ENCODE measurements around the gene MBOAT7. TPM values are rescaled to one million over a fixed set of nuclear protein-coding genes. Genes with fewer than 3 reads are reported as not detected.
"Not testable (repeated sequence)": the region's sequence is repeated elsewhere in the genome, so short reads cannot be mapped to it uniquely, and the experiment has no call there.

Gene MBOAT7, protein sequence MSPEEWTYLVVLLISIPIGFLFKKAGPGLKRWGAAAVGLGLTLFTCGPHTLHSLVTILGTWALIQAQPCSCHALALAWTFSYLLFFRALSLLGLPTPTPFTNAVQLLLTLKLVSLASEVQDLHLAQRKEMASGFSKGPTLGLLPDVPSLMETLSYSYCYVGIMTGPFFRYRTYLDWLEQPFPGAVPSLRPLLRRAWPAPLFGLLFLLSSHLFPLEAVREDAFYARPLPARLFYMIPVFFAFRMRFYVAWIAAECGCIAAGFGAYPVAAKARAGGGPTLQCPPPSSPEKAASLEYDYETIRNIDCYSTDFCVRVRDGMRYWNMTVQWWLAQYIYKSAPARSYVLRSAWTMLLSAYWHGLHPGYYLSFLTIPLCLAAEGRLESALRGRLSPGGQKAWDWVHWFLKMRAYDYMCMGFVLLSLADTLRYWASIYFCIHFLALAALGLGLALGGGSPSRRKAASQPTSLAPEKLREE
- 57.9 TPM for total RNA-seq
- long read RNA-seq, transcript MBOAT7-201 (8 exons, 2,529 nt), result major isoform, 42 of 110 reads
- long read RNA-seq, transcript MBOAT7-212 (2 exons, 3,039 nt), result minor isoform, 10 of 110 reads
- long read RNA-seq, partial matches to known transcripts, result 42 of 110 reads
- long read RNA-seq, other reads (novel, unspliced or antisense), result 15 of 110 reads

DNA sequence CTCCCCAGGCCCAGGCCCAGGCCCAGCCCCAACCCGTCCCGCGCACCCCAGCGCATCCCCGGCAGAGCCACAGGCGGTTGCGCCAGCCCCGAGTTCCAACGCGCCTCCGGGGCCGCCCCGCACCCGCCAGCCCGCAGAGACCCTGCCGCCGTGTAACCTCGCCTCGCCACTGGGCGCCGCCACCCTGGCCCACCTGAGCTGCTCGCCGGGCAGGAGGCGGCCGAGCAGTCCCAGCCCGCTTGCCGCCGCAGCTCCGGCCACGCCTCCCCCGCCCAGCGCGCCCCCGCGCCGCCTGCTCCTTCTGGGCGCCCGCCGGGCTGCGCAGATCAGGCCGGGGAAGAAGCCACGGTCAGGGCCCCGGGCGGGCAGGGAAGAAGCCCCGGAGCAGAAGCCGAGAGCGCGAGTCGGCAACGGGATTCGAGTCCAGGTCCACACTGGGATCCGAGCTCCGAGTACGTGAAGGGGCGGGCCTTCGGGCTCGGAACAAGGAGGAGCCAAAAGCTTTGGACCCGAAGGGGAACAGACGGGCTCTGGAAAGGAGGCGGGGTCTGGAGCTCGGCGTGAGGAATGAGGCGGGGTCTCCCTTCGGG, at the start of gene MBOAT7:
Gene MBOAT7, minus strand, starts transcription at position 436 of the 590 bp plus-strand sequence. CDS start 1,072 bp downstream, outside the sequence.
- no peak for DNase-seq
- intact Hi-C loops (cut with DNase I), result no loop called here
- peak; percentile 4 for ATAC-seq

DNA sequence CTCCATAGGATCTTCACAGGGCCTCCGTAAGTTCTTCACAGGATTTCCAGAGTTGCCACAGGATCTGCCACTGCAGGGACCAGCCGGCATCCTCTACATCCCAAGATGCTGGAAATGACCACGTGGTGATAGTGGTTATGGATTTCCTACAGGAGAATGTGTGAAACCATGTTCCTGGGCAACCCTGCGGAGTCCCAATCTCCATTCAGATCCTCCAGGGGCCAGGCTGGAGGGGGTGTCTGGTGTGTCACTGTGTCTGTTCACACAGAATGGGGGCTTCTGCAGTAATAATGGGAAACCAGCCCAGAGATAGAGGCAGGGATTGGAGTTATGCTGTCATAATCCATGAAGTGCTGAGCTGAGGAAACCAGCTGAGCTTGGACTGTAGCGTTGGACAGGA, 44.6 kb upstream of the MBOAT7 start:
- ATAC-seq, result no peak

More for the DNA sequence above, at the start of gene MBOAT7:
- Histone ChIP-seq H3K4me1 (peaks cover 21% of the 10 kb centered on the region), H3K4me3 (peak within 1 kb of the TSS; percentile 98), H3K9me3 (no peaks in the 10 kb centered on the region), H3K27me3 (no peaks in the 10 kb centered on the region), H3K27ac (peak within 1 kb of the TSS; percentile 99), H3K36me3 (peaks cover 23% of the 10 kb centered on the region)
- TF ChIP-seq, protein P1, sequence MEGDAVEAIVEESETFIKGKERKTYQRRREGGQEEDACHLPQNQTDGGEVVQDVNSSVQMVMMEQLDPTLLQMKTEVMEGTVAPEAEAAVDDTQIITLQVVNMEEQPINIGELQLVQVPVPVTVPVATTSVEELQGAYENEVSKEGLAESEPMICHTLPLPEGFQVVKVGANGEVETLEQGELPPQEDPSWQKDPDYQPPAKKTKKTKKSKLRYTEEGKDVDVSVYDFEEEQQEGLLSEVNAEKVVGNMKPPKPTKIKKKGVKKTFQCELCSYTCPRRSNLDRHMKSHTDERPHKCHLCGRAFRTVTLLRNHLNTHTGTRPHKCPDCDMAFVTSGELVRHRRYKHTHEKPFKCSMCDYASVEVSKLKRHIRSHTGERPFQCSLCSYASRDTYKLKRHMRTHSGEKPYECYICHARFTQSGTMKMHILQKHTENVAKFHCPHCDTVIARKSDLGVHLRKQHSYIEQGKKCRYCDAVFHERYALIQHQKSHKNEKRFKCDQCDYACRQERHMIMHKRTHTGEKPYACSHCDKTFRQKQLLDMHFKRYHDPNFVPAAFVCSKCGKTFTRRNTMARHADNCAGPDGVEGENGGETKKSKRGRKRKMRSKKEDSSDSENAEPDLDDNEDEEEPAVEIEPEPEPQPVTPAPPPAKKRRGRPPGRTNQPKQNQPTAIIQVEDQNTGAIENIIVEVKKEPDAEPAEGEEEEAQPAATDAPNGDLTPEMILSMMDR (IDR thresholded peaks at IDR 0.05), result peak; percentile 28

DNA sequence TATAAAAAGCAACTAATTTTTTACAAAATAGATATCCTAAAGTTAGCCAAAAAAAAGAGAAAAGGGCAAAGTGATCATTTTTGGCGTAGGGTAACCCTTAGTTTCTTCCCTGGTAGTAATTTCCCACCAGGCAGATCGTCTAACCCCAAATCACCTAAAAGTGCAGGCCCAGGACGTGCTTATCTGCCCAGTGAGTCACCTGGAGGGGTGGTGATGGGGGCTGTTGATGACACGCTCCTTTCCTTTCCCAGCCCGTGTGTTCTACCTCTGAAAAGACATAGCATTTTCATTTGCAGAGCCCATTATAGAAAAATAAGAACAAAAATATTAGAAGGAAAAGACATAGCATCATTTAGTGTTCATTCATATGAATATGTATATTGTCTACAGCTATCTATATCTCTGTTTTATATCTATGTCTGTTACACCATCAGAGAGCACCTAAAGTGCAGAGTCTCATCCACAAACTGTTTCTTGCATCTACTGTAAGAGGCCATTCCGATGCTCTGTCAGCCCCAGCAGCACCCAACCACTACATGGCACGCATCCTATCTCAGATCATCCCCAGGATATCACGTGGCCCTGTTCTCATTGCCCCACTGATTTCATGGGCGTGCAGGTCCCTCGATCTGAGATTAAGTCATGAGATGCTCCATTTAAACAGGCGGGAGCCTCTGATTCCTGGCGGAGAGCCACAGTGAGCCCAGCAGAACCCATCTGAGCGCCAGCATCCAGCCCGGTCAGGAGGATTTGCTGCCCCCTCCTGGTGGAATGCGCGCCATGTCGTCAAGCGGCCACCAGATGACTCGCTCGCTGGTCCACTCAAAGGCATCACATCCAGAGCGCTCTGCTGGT, 41.9 kb upstream of the MBOAT7 start:
- ATAC-seq (peak; percentile 99), DNase-seq (peak; percentile 93)
- no peaks in the 10 kb centered on the region for H3K36me3 ChIP-seq
- intact Hi-C loops (cut with DNase I), result loop anchor here (5.0 kb wide), 1 partner anchor 64 kb away; no protein-coding TSS in a partner anchor
- no peaks in the 10 kb centered on the region for H3K27me3 ChIP-seq
- TF ChIP-seq, protein P1 (IDR thresholded peaks at IDR 0.05), result peak; percentile 95
- H3K9me3 ChIP-seq, result no peaks in the 10 kb centered on the region
- no peak overlapping the region for H3K27ac ChIP-seq
- H3K4me1 ChIP-seq, result no peaks in the 10 kb centered on the region
- no peak overlapping the region for H3K4me3 ChIP-seq

More for the DNA sequence above, 44.6 kb upstream of the MBOAT7 start:
- Histone ChIP-seq H3K9me3 (no peaks in the 10 kb centered on the region), H3K27ac (no peak overlapping the region), H3K36me3 (no peaks in the 10 kb centered on the region), H3K4me3 (no peak overlapping the region), H3K4me1 (no peaks in the 10 kb centered on the region), H3K27me3 (no peaks in the 10 kb centered on the region)
- intact Hi-C loops (cut with DNase I), result loop anchor here (5.0 kb wide), 1 partner anchor 67 kb away; no protein-coding TSS in a partner anchor
- DNase-seq, result no peak
- TF ChIP-seq, protein P1 (IDR thresholded peaks at IDR 0.05), result no peak

DNA sequence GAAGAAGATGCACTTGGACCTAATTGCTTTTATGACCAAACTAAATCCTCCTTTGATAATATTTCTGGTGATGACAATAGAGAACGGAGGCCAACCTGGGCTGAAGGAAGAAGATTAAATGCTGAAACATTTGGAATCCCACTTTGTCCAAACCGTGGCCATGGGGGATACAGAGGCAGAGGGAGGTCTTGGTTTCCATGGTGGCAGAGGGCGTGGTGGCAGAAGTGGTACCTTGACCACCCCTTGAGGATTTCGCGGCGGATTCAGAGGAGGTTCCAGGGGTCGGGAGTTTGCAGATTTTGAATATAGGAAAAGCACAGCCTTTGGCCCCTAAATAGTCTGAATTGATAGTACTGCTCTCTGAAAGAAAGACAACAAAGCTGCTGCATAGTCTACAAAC, 40.7 kb upstream of the MBOAT7 start:
- DNase-seq, result no peak
- ATAC-seq, result no peak
- no peak overlapping the region for H3K4me3 ChIP-seq
- TF ChIP-seq, protein P1 (IDR thresholded peaks at IDR 0.05), result no peak
- H3K27ac ChIP-seq, result no peak overlapping the region
- H3K9me3 ChIP-seq, result no peaks in the 10 kb centered on the region
- intact Hi-C loops (cut with DNase I), result loop anchor here (5.0 kb wide), 1 partner anchor 63 kb away; no protein-coding TSS in a partner anchor
- no peaks in the 10 kb centered on the region for H3K27me3 ChIP-seq
- no peaks in the 10 kb centered on the region for H3K36me3 ChIP-seq
- no peaks in the 10 kb centered on the region for H3K4me1 ChIP-seq

DNA sequence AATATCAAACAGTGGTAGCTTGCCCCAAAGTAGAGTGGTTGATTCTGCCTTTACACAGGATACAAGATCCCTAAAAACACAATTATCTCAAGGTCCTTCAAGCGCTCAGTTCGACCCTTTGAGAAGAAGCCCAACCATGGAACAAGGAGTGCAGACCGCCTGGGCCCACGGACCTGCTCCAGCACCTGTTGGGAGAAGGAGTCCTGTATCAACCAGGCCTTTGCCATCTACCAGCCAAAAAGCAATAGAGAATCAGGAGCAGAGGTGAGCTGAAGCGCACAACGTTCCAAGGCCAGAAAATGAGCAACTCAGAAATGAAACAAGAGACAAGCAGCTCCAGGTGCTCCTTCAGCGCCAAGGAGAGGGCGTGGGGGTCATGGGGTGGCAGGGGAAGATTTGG, 39.8 kb upstream of the MBOAT7 start:
- Histone ChIP-seq H3K4me1 (no peaks in the 10 kb centered on the region), H3K27ac (no peak overlapping the region), H3K27me3 (no peaks in the 10 kb centered on the region), H3K4me3 (no peak overlapping the region), H3K36me3 (no peaks in the 10 kb centered on the region), H3K9me3 (no peaks in the 10 kb centered on the region)
- intact Hi-C loops (cut with DNase I), result no loop called here
- ATAC-seq, result no peak
- TF ChIP-seq, protein P1 (IDR thresholded peaks at IDR 0.05), result no peak
- no peak for DNase-seq

DNA sequence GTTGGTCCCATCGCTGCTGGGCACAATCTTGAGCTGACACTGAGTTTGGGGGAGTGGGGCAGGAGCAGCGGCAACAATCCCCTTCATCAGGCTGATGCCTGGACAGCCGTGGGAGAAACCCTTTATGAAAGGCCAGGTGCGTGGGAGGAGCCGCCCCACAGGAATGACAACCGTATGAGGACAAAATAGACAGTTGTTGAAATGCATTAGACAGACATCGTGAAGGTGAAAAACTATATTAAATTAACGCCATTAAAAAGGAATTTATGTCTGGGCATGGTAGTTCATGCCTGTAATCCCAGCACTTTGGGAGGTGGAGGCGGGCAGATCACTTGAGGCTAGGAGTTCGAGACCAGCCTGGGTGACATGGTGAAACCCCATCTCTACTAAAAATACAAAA, 35.2 kb upstream of the MBOAT7 start:
- H3K4me3 ChIP-seq; DNase-seq; H3K27me3 ChIP-seq; ATAC-seq; H3K36me3 ChIP-seq; H3K27ac ChIP-seq; H3K9me3 ChIP-seq; intact Hi-C loops (cut with DNase I); H3K4me1 ChIP-seq: not testable (repeated sequence)

DNA sequence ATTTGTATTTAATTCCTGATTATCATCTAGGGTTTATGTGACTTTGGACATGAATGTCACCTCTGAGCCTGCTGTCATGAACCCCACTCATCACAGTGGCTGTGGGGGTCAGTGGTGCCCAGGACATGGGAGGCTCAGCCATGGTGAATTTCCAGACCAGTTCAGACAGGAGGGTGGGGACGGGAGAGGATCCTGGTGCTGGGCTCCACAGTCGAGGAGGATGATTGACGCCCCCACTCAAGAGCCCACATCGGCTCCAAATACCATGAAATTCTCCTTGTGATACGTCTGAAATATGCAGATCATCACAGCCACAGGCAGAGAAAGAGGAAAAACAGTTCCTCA, 34.5 kb upstream of the MBOAT7 start:
- intact Hi-C loops (cut with DNase I); H3K9me3 ChIP-seq; DNase-seq; H3K27me3 ChIP-seq; H3K36me3 ChIP-seq; H3K27ac ChIP-seq; H3K4me1 ChIP-seq; H3K4me3 ChIP-seq: not testable (repeated sequence)
- ATAC-seq, result peak; percentile 10
